Body of pancreas (tissue), 4 donors: ENCODE results near the gene CPM. TPM values are rescaled to one million over a fixed set of nuclear protein-coding genes. Genes with fewer than 3 reads are reported as not detected.

Source experiments
- ATAC-seq: fragments of 150-250 bp; one replicate; pipeline ENCODE4 v1.9.1; 2016
- DNase-seq, 4 donors: peaks; one replicate each; pipeline ENCODE4 v3.0.0-alpha.2; 2019
- H3K27ac ChIP-seq, 4 donors: fragments of 200-600 bp; sonication (generic); 1 replicate in 3 of 4; 2 replicates in 1 of 4; pipeline versions ENCODE4 v1.5.1 to v1.6.1; 2016 to 2019; ENCODE audit warnings: mild to moderate bottlenecking in 1 of 4, mixed read lengths in 1 of 4, moderate library complexity in 1 of 4
- H3K27me3 ChIP-seq, 2 donors: fragments of 200-600 bp; sonication (generic); one replicate each; pipeline ENCODE4 v1.6.0; 2016; ENCODE audit warnings: mild to moderate bottlenecking in 1 of 2
- H3K36me3 ChIP-seq, 2 donors: fragments of 200-600 bp; sonication (generic); replicated peaks in 1 of 2; 2 replicates each; pipeline ENCODE4 v1.5.1; 2016; ENCODE audit warnings: low read depth in 2 of 2; ENCODE audit not compliant: insufficient read depth in 1 of 2
- H3K4me1 ChIP-seq: fragments of 200-600 bp; sonication (generic); one replicate; pipeline ENCODE4 v1.6.0; 2016
- H3K4me3 ChIP-seq, 2 donors: fragments of 200-600 bp; sonication (generic); 1 replicate in 1 of 2; 2 replicates in 1 of 2; pipeline ENCODE4 v1.5.1; 2016 to 2019
- H3K9me3 ChIP-seq, 3 donors: fragments of 200-600 bp; sonication (generic); 1 replicate in 2 of 3; 2 replicates in 1 of 3; pipeline ENCODE4 v1.5.1; 2016
- POLR2A ChIP-seq, 3 donors: fragments of 450-650 bp; IDR thresholded peaks; one replicate each; pipeline ENCODE4 v1.6.1; 2016; ENCODE audit warnings: antibody characterized with exemption in 3 of 3, mild to moderate bottlenecking in 2 of 3
- WGBS, 2 donors: methylation state at CpG; one replicate each; pipeline ENCODE4 v1.1.5; 2017; 5-methylcytosine and 5-hydroxymethylcytosine counted together
- intact Hi-C: fragments of 100-400 bp; cut with DNase I; formaldehyde crosslinking; loops from one replicate; pipeline ENCODE4 v1.15.1; 2023
- total RNA-seq, 2 donors: library from RNA; depleted of rRNA; stranded (reverse); fragments of >200 nt; gene quantifications; one replicate each; pipeline ENCODE4 v1.1.0, GENCODE V29; 2016
- TF ChIP-seq, protein P1 (sequence below), 7 experiments: fragments of 450-650 bp in 4 of 7; fragments of 200-600 bp in 3 of 7; sonication (generic) in 3 of 7; IDR thresholded peaks; one replicate each; pipeline ENCODE4 v1.5.1; 2016 to 2019; ENCODE audit warnings: antibody characterized with exemption in 7 of 7

Gene CPM
- total RNA-seq, 2 donors from 2014 or later = 34.6 to 35.0 TPM

DNA sequence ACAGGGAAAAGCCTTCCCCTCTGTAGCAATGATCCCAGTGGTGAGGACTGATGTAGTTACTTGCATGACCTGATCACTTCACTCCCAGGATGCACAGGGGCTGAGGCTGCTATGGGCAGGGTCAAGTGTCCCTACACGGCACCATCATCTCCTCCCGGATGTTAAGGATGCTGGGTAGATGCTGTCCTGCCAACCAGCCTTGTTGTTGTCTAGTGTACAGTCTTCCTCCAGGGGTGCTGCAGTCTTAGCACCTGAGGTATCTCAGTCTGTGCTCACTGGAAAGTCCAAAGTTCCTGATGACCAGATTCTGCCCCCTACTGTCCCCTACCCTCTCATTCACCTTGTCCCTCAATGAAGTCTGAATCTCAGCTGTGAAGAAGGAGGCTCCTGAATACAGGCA is 20.1 kb downstream of the CPM start:
- intact Hi-C loops = no loop called here
- H3K4me3 ChIP-seq = no peak overlapping the region
- ATAC-seq (no peak), DNase-seq (no peak)
- H3K4me1 ChIP-seq = peaks cover 7% of the 10 kb centered on the region
- H3K9me3 ChIP-seq = no peaks in the 10 kb centered on the region
- no peak overlapping the region for H3K27ac ChIP-seq
- no peaks in the 10 kb centered on the region for H3K36me3 ChIP-seq
- WGBS, 2 donors = 83% methylated on average over 2 of the region's 2 CpGs; no CpG with 5 or more reads in 1 of the 2 donors
- H3K27me3 ChIP-seq = no peaks in the 10 kb centered on the region
- no peak for TF ChIP-seq POLR2A (IDR thresholded peaks at IDR 0.05)
- TF ChIP-seq, protein P1, sequence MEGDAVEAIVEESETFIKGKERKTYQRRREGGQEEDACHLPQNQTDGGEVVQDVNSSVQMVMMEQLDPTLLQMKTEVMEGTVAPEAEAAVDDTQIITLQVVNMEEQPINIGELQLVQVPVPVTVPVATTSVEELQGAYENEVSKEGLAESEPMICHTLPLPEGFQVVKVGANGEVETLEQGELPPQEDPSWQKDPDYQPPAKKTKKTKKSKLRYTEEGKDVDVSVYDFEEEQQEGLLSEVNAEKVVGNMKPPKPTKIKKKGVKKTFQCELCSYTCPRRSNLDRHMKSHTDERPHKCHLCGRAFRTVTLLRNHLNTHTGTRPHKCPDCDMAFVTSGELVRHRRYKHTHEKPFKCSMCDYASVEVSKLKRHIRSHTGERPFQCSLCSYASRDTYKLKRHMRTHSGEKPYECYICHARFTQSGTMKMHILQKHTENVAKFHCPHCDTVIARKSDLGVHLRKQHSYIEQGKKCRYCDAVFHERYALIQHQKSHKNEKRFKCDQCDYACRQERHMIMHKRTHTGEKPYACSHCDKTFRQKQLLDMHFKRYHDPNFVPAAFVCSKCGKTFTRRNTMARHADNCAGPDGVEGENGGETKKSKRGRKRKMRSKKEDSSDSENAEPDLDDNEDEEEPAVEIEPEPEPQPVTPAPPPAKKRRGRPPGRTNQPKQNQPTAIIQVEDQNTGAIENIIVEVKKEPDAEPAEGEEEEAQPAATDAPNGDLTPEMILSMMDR (IDR thresholded peaks at IDR 0.05) = no peak

DNA sequence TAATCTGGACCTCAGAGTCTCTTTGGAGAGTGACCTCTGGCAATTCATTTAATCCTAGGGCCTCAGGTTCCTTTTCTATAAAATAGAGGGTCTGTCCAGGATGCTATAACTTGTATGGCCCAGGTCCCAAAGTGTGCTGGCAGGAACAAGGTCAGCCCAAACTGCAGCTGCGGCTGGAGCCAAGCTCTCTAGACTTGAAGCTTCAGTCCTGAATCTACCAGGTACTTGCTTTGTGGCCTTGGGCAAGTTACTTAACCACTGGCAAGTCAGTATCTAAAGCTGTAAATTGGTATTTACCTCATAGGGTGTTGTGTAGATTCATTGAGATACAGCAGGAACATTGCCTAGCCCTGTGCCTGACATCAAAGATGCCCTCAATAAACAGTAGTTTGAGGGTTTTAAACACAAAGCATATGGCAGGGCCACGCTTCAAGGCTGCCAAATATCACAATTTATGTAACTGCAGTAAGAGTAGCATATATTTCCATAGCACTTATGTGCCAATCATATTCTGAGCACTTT is 21.7 kb downstream of the CPM start:
- 62 to 73% methylated on average over 2 of the region's 2 CpGs for WGBS, 2 donors
- H3K9me3 ChIP-seq = no peaks in the 10 kb centered on the region
- intact Hi-C loops = no loop called here
- no peaks in the 10 kb centered on the region for H3K36me3 ChIP-seq
- H3K27ac ChIP-seq = no peak overlapping the region
- H3K4me3 ChIP-seq = no peak overlapping the region
- ATAC-seq (peak; percentile 35), DNase-seq (peak in 1 of 4 donors; percentile 29)
- no peaks in the 10 kb centered on the region for H3K27me3 ChIP-seq
- H3K4me1 ChIP-seq = peaks cover 7% of the 10 kb centered on the region
- TF ChIP-seq POLR2A (IDR thresholded peaks at IDR 0.05) = no peak
- TF ChIP-seq, protein P1 (IDR thresholded peaks at IDR 0.05) = no peak

DNA sequence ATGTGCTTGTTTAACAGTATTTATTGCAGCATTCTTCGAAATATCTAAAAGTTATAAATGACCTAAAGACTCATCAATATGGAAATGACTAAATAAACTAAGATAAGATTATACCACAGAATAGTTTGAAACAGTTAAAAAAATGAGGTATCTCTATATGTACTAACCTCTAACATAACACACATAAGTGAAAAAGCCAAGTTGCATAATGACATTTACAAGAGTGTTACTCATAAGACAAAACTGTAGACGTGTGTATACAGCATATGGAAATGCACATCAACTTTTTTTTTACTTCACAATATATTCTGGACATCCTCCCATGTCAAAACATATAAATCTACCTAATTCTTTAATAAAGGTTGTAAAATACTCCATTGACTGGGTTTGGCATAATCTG is 22.8 kb downstream of the CPM start:
- 81 to 84% methylated on average over 2 of the region's 2 CpGs for WGBS, 2 donors
- intact Hi-C loops = no loop called here
- DNase-seq (no peak), ATAC-seq (no peak)
- no peaks in the 10 kb centered on the region for H3K9me3 ChIP-seq
- no peak overlapping the region for H3K27ac ChIP-seq
- peaks cover 7% of the 10 kb centered on the region for H3K4me1 ChIP-seq
- H3K36me3 ChIP-seq = no peaks in the 10 kb centered on the region
- TF ChIP-seq, protein P1 (IDR thresholded peaks at IDR 0.05) = no peak
- TF ChIP-seq POLR2A (IDR thresholded peaks at IDR 0.05) = no peak
- no peak overlapping the region for H3K4me3 ChIP-seq
- H3K27me3 ChIP-seq = no peaks in the 10 kb centered on the region

DNA sequence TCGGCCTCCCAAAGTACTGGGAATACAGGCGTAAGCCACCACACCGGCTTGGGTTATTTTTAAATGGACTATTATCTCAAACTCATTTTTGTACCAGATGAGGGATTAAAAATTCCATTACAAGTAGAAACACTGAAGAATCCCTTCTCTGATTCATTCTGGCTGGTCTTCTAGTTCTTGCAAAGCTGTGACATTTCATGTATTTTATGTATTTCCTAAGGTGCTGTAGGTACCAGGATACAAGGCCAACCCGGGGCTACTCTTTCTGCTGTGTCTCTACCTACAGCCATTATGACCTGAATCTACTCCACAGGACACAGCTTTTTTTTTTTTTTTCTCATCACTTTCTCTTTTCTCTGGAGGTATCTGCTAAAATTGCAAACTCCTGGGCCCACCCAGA is 24.9 kb downstream of the CPM start:
- ATAC-seq = no peak
- H3K36me3 ChIP-seq = no peaks in the 10 kb centered on the region
- DNase-seq = no peak
- no peak overlapping the region for H3K27ac ChIP-seq
- no peaks in the 10 kb centered on the region for H3K9me3 ChIP-seq
- no peaks in the 10 kb centered on the region for H3K27me3 ChIP-seq
- 94 to 97% methylated on average over 4 of the region's 4 CpGs for WGBS, 2 donors
- TF ChIP-seq, protein P1 (IDR thresholded peaks at IDR 0.05) = no peak
- TF ChIP-seq POLR2A (IDR thresholded peaks at IDR 0.05) = no peak
- H3K4me3 ChIP-seq = no peak overlapping the region
- peaks cover 20% of the 10 kb centered on the region for H3K4me1 ChIP-seq
- intact Hi-C loops = no loop called here

DNA sequence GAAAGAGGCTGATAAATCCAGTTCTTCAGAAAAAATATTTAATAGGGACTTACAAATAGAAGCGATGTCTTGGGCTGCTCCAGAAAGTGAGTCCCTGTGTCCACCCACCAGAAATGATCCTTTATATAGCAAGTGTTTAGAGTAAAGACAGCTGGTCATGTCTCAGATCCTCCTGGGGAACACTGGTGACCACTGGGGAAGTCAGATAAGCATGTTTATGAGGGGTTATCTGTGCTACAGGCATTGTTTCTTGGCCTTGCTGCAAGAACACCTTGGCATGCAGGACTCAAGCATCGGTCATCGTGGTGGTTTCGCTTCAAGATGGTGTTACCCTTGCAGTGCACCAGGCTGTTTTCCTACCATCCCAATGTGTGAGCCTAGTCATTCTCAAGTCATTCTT is 27.2 kb downstream of the CPM start:
- no peak for DNase-seq
- intact Hi-C loops = no loop called here
- Histone ChIP-seq H3K9me3 (no peaks in the 10 kb centered on the region), H3K27ac (no peak overlapping the region), H3K4me3 (no peak overlapping the region), H3K4me1 (peaks cover 22% of the 10 kb centered on the region), H3K36me3 (no peaks in the 10 kb centered on the region), H3K27me3 (no peaks in the 10 kb centered on the region)
- no peak for TF ChIP-seq POLR2A (IDR thresholded peaks at IDR 0.05)
- TF ChIP-seq, protein P1 (IDR thresholded peaks at IDR 0.05) = no peak
- WGBS, 2 donors = 88 to 96% methylated on average over 4 of the region's 4 CpGs
- no peak for ATAC-seq
